Neuronal stem cell (in vitro differentiated cells): ENCODE data around the gene ZBTB46.

ENCODE experiments used
- DNase-seq: peaks from one replicate; pipeline ENCODE4 v3.0.0-alpha.2; 2013; ENCODE audit warnings: low spot score
- H2AFZ ChIP-seq: one replicate; pipeline ENCODE4 v1.6.1; 2013; ENCODE audit warnings: mild to moderate bottlenecking, low read length, inconsistent platforms
- H2AK5ac ChIP-seq: 2 replicates; pipeline ENCODE4 v1.6.1; 2013; ENCODE audit warnings: low read depth, mild to moderate bottlenecking, inconsistent platforms, low read length, moderate library complexity, mixed read lengths
- H2BK120ac ChIP-seq: 2 replicates; pipeline ENCODE4 v1.6.1; 2013; ENCODE audit warnings: low read depth, mild to moderate bottlenecking, inconsistent platforms, low read length, moderate library complexity, mixed read lengths
- H2BK12ac ChIP-seq: one replicate; pipeline ENCODE4 v1.6.1; 2013; ENCODE audit warnings: low read length, inconsistent platforms
- H2BK15ac ChIP-seq: 2 replicates; pipeline ENCODE4 v1.6.1; 2013; ENCODE audit warnings: mild to moderate bottlenecking, low read length, inconsistent platforms, mixed read lengths
- H2BK5ac ChIP-seq: one replicate; pipeline ENCODE4 v1.6.1; 2013; ENCODE audit warnings: inconsistent platforms, mild to moderate bottlenecking, low read length, moderate library complexity
- H3K14ac ChIP-seq: one replicate; pipeline ENCODE4 v1.6.1; 2013; ENCODE audit warnings: low read length, inconsistent platforms
- H3K18ac ChIP-seq: 2 replicates; pipeline ENCODE4 v1.6.1; 2013; ENCODE audit warnings: low read length, inconsistent platforms
- H3K23ac ChIP-seq: 2 replicates; pipeline ENCODE4 v1.6.1; 2013; ENCODE audit warnings: low read depth, mild to moderate bottlenecking, mixed read lengths, low read length, inconsistent platforms; ENCODE audit not compliant: poor library complexity
- H3K27ac ChIP-seq: replicated peaks from 3 replicates; pipeline ENCODE4 v1.5.1; 2013; ENCODE audit warnings: low read length, inconsistent platforms
- H3K27me3 ChIP-seq, 3 experiments: 2 replicates each; pipeline ENCODE4 v1.6.1; 2013; ENCODE audit warnings: low read length in 3 of 3, mild to moderate bottlenecking in 2 of 3, inconsistent platforms in 1 of 3, low read depth in 1 of 3, mixed read lengths in 1 of 3, moderate library complexity in 1 of 3; ENCODE audit not compliant: control insufficient read depth in 3 of 3, insufficient read depth in 3 of 3
- H3K36me3 ChIP-seq, 2 donors: replicated peaks in 1 of 2; 2 replicates each; pipeline ENCODE4 v1.6.1; 2013; ENCODE audit warnings: low read length in 2 of 2; ENCODE audit not compliant: control insufficient read depth in 2 of 2, insufficient read depth in 2 of 2
- H3K4ac ChIP-seq: 2 replicates; pipeline ENCODE4 v1.6.1; 2013; ENCODE audit warnings: inconsistent platforms, mild to moderate bottlenecking, low read length, moderate library complexity
- H3K4me1 ChIP-seq, 2 donors: 1 replicate in 1 of 2; 2 replicates in 1 of 2; pipeline ENCODE4 v1.6.1; 2013; ENCODE audit warnings: low read length in 2 of 2, low read depth in 1 of 2; ENCODE audit not compliant: control insufficient read depth in 2 of 2, insufficient read depth in 1 of 2
- H3K4me2 ChIP-seq: one replicate; pipeline ENCODE4 v1.6.1; 2013; ENCODE audit warnings: mild to moderate bottlenecking, low read length, inconsistent platforms; ENCODE audit not compliant: insufficient read depth, poor library complexity, severe bottlenecking
- H3K4me3 ChIP-seq, 2 donors: 2 replicates each; pipeline ENCODE4 v1.5.1; 2013; ENCODE audit warnings: low read length in 2 of 2, mild to moderate bottlenecking in 2 of 2, inconsistent platforms in 1 of 2, moderate library complexity in 1 of 2
- H3K79me1 ChIP-seq: one replicate; pipeline ENCODE4 v1.6.1; 2013; ENCODE audit warnings: low read depth, mild to moderate bottlenecking, inconsistent platforms, low read length, moderate library complexity
- H3K9ac ChIP-seq: one replicate; pipeline ENCODE4 v1.6.1; 2013; ENCODE audit warnings: mild to moderate bottlenecking, low read depth, low read length, inconsistent platforms; ENCODE audit not compliant: poor library complexity
- H3K9me3 ChIP-seq, 2 donors: replicated peaks in 1 of 2; 2 replicates each; pipeline versions ENCODE3 to v1.6.1; 2013; ENCODE audit warnings: low read length in 2 of 2, mild to moderate bottlenecking in 2 of 2, inconsistent platforms in 1 of 2, low read depth in 1 of 2, mixed read lengths in 1 of 2, moderate library complexity in 1 of 2; ENCODE audit not compliant: control insufficient read depth in 2 of 2, insufficient read depth in 1 of 2
- H4K8ac ChIP-seq: one replicate; pipeline ENCODE4 v1.6.1; 2013; ENCODE audit warnings: low read depth, mild to moderate bottlenecking, inconsistent platforms, low read length, moderate library complexity
- H4K91ac ChIP-seq: one replicate; pipeline ENCODE4 v1.6.1; 2013; ENCODE audit warnings: low read length, low read depth, mild to moderate bottlenecking, inconsistent platforms; ENCODE audit not compliant: poor library complexity
- WGBS, 2 donors: extraction: QIAGEN DNeasy Blood & Tissue Kit; methylation state at CpG; one replicate each; pipeline ENCODE4 v1.1.7; 2013; ENCODE audit warnings: missing lambda C conversion rate in 2 of 2, mixed read lengths in 1 of 2; ENCODE audit not compliant: insufficient read length in 2 of 2, insufficient replicate concordance in 1 of 2; ENCODE audit errors: extremely low coverage in 2 of 2; 5-methylcytosine and 5-hydroxymethylcytosine counted together

The ZBTB46 gene

GRCh38 chr20:63768591-63769515 is 62.2 kb downstream of the ZBTB46 start:
- Histone ChIP-seq H3K9ac (no peak overlapping the region), H3K79me1 (peaks cover 7% of the 10 kb centered on the region), H3K14ac (no peak overlapping the region), H2BK5ac (peak overlapping the region; percentile 16), H4K91ac (no peak overlapping the region), H2BK15ac (no peak overlapping the region), H3K36me3 (peaks cover 3 to 58% of the 10 kb centered on the region in 2 donors), H3K4me2 (no peak overlapping the region), H4K8ac (no peak overlapping the region), H3K23ac (no peak overlapping the region), H2AFZ (no peak overlapping the region), H3K9me3 (peaks cover 0 to 2% of the 10 kb centered on the region in 2 donors), H3K27me3 (no peaks in the 10 kb centered on the region), H2AK5ac (no peak overlapping the region), H2BK12ac (no peak overlapping the region), H3K4ac (no peak overlapping the region), H2BK120ac (no peak overlapping the region), H3K18ac (no peak overlapping the region), H3K4me1 (no peaks in the 10 kb centered on the region), H3K4me3 (peak overlapping the region in 1 of 2 donors; percentile 25), H3K27ac (no peak overlapping the region)
- no CpG with 5 or more reads among the region's 26 CpGs for WGBS, 2 donors
- DNase-seq: no peak

GRCh38 chr20:63767886-63768285 is 63.2 kb downstream of the ZBTB46 start:
- H3K4me1 ChIP-seq: no peaks in the 10 kb centered on the region
- H3K36me3 ChIP-seq: peaks cover 3 to 66% of the 10 kb centered on the region in 2 donors
- no peak overlapping the region for H3K27ac ChIP-seq
- no peak overlapping the region for H4K91ac ChIP-seq
- no peak overlapping the region for H2AFZ ChIP-seq
- H3K4ac ChIP-seq: no peak overlapping the region
- H2BK5ac ChIP-seq: peak overlapping the region; percentile 39
- H3K79me1 ChIP-seq: peaks cover 3% of the 10 kb centered on the region
- no peak overlapping the region for H3K4me2 ChIP-seq
- H3K23ac ChIP-seq: peak overlapping the region; percentile 67
- no peak overlapping the region for H2BK120ac ChIP-seq
- H2AK5ac ChIP-seq: no peak overlapping the region
- H3K9ac ChIP-seq: no peak overlapping the region
- H2BK15ac ChIP-seq: no peak overlapping the region
- H3K4me3 ChIP-seq: no peak overlapping the region
- no peak for DNase-seq
- H4K8ac ChIP-seq: no peak overlapping the region
- no peak overlapping the region for H2BK12ac ChIP-seq
- no peak overlapping the region for H3K14ac ChIP-seq
- peaks cover 0 to 2% of the 10 kb centered on the region in 2 donors for H3K9me3 ChIP-seq
- no peaks in the 10 kb centered on the region for H3K27me3 ChIP-seq
- peak overlapping the region; percentile 19 for H3K18ac ChIP-seq
- WGBS, 2 donors: no CpG with 5 or more reads among the region's 7 CpGs

GRCh38 chr20:63767456-63767855 is 63.6 kb downstream of the ZBTB46 start:
- Histone ChIP-seq H2AFZ (no peak overlapping the region), H2BK120ac (no peak overlapping the region), H2BK5ac (peak overlapping the region; percentile 39), H3K4ac (no peak overlapping the region), H2BK15ac (no peak overlapping the region), H2BK12ac (no peak overlapping the region), H3K27me3 (no peaks in the 10 kb centered on the region), H3K14ac (no peak overlapping the region), H3K9ac (no peak overlapping the region), H4K8ac (no peak overlapping the region), H3K4me1 (no peaks in the 10 kb centered on the region), H3K23ac (peak overlapping the region; percentile 67), H3K36me3 (peaks cover 3 to 70% of the 10 kb centered on the region in 2 donors), H2AK5ac (no peak overlapping the region), H3K9me3 (peaks cover 0 to 2% of the 10 kb centered on the region in 2 donors), H4K91ac (no peak overlapping the region), H3K4me3 (no peak overlapping the region), H3K4me2 (no peak overlapping the region), H3K18ac (no peak overlapping the region), H3K27ac (no peak overlapping the region), H3K79me1 (peaks cover 3% of the 10 kb centered on the region)
- no CpG with 5 or more reads among the region's 18 CpGs for WGBS, 2 donors
- no peak for DNase-seq

GRCh38 chr20:63766695-63767426 is 64.2 kb downstream of the ZBTB46 start:
- DNase-seq: no peak
- H3K18ac ChIP-seq: no peak overlapping the region
- no CpG with 5 or more reads among the region's 38 CpGs for WGBS, 2 donors
- peaks cover 0 to 2% of the 10 kb centered on the region in 2 donors for H3K9me3 ChIP-seq
- no peak overlapping the region for H2BK12ac ChIP-seq
- no peaks in the 10 kb centered on the region for H3K4me1 ChIP-seq
- H3K27ac ChIP-seq: no peak overlapping the region
- H2BK15ac ChIP-seq: no peak overlapping the region
- no peak overlapping the region for H3K4me3 ChIP-seq
- no peak overlapping the region for H4K91ac ChIP-seq
- no peaks in the 10 kb centered on the region for H3K27me3 ChIP-seq
- peaks cover 3% of the 10 kb centered on the region for H3K79me1 ChIP-seq
- H3K14ac ChIP-seq: no peak overlapping the region
- H3K9ac ChIP-seq: no peak overlapping the region
- no peak overlapping the region for H4K8ac ChIP-seq
- H3K4ac ChIP-seq: no peak overlapping the region
- no peak overlapping the region for H3K23ac ChIP-seq
- H2BK120ac ChIP-seq: no peak overlapping the region
- no peak overlapping the region for H3K4me2 ChIP-seq
- H2AFZ ChIP-seq: no peak overlapping the region
- H2AK5ac ChIP-seq: no peak overlapping the region
- peaks cover 3 to 73% of the 10 kb centered on the region in 2 donors for H3K36me3 ChIP-seq
- H2BK5ac ChIP-seq: peak overlapping the region; percentile 39
